GM19324 (cell line): ENCODE data around the gene KIFAP3.
"Not testable (repeated sequence)": the region's sequence is repeated elsewhere in the genome, so short reads cannot be mapped to it uniquely, and the experiment has no call there.

ENCODE experiments used
- ATAC-seq: cut with Tn5 transposase; IDR thresholded peaks from one replicate; pipeline ENCODE4 v1.9.1; 2021; ENCODE audit warnings: mild to moderate bottlenecking, moderate library complexity; ENCODE audit not compliant: unreplicated experiment, low FRiP score

KIFAP3 gene

GRCh38 chr1:170064821-170065220, 9.7 kb downstream of the KIFAP3 start:
- ATAC-seq, result no peak

- ATAC-seq, result no peak
Measured at GRCh38 chr1:170063109-170063826, 11.2 kb downstream of the KIFAP3 start.

GRCh38 chr1:170061676-170062075, 12.8 kb downstream of the KIFAP3 start:
- ATAC-seq, result not testable (repeated sequence)

- ATAC-seq, result not testable (repeated sequence)
Measured at GRCh38 chr1:170060015-170060520, 14.4 kb downstream of the KIFAP3 start.

GRCh38 chr1:170049176-170049800, 25.2 kb downstream of the KIFAP3 start:
- no peak for ATAC-seq

- ATAC-seq, result no peak
Measured at GRCh38 chr1:170048515-170048914, 26.0 kb downstream of the KIFAP3 start.

- ATAC-seq, result no peak
Measured at GRCh38 chr1:170044187-170044586, 30.3 kb downstream of the KIFAP3 start.

- no peak for ATAC-seq
Measured at GRCh38 chr1:170041423-170042192, 32.9 kb downstream of the KIFAP3 start.

- no peak for ATAC-seq
Measured at GRCh38 chr1:170032531-170033280, 41.8 kb downstream of the KIFAP3 start.

- ATAC-seq, result no peak
Measured at GRCh38 chr1:170030212-170030611, 44.3 kb downstream of the KIFAP3 start.

GRCh38 chr1:170027760-170028159, 46.7 kb downstream of the KIFAP3 start:
- no peak for ATAC-seq

GRCh38 chr1:170020859-170021258, 53.6 kb downstream of the KIFAP3 start:
- no peak for ATAC-seq

GRCh38 chr1:170017478-170017877, 57.0 kb downstream of the KIFAP3 start:
- no peak for ATAC-seq

GRCh38 chr1:170012920-170013319, 61.6 kb downstream of the KIFAP3 start:
- ATAC-seq, result no peak

- no peak for ATAC-seq
Measured at GRCh38 chr1:170010443-170010842, 64.1 kb downstream of the KIFAP3 start.

GRCh38 chr1:170009551-170009950, 64.9 kb downstream of the KIFAP3 start:
- no peak for ATAC-seq

- ATAC-seq, result not testable (repeated sequence)
Measured at GRCh38 chr1:170008745-170009144, 65.8 kb downstream of the KIFAP3 start.

GRCh38 chr1:170003270-170003835, 71.1 kb downstream of the KIFAP3 start:
- ATAC-seq, result not testable (repeated sequence)

- ATAC-seq, result no peak
Measured at GRCh38 chr1:170001266-170001665, 73.2 kb downstream of the KIFAP3 start.

- no peak for ATAC-seq
Measured at GRCh38 chr1:169999761-170000160, 74.7 kb downstream of the KIFAP3 start.
